IMR-90 (cell line): ENCODE data around the gene NSUN6. TPM values are rescaled to one million over a fixed set of nuclear protein-coding genes. Genes with fewer than 3 reads are reported as not detected.

Experiments used
- ATAC-seq: fragments of 200-7000 bp; cut with Tn5 transposase; 2 replicates; pipeline ENCODE4 v1.9.1; 2020; ENCODE audit warnings: low read depth, mild to moderate bottlenecking, moderate library complexity
- BruUV-seq: library from RNA; stranded (reverse); fragments of 400-500 nt; replicated peaks from 2 replicates; lab custom pipeline; 2021; lab: Mats Ljungman, UMichigan
- CTCF ChIA-PET: fragments of 300-600 bp; formaldehyde crosslinking; extraction: SDS; loops from one replicate; lab custom pipeline; 2021; ENCODE audit warnings: antibody characterized with exemption; lab: Yijun Ruan, JAX
- POLR2A ChIA-PET: fragments of 300-600 bp; sonication (Branson Sonifier 250); formaldehyde crosslinking; loops from one replicate; lab custom pipeline; 2022; ENCODE audit warnings: antibody characterized with exemption; ENCODE audit not compliant: unreplicated experiment; lab: Charles Lee
- DNase-seq: peaks from one replicate; pipeline ENCODE4 v3.0.0; 2013
- H2AFZ ChIP-seq: replicated peaks from 2 replicates; pipeline ENCODE3; 2013; ENCODE audit warnings: low read length, mild to moderate bottlenecking; ENCODE audit not compliant: poor library complexity
- H2AK5ac ChIP-seq: 2 replicates; pipeline ENCODE4 v1.6.1; 2013; ENCODE audit warnings: low read depth, low read length, inconsistent platforms
- H2AK9ac ChIP-seq: replicated peaks from 2 replicates; pipeline ENCODE3; 2013; ENCODE audit warnings: mild to moderate bottlenecking, low read depth, low read length, moderate library complexity; ENCODE audit not compliant: poor library complexity
- H2BK120ac ChIP-seq: 2 replicates; pipeline ENCODE4 v1.6.1; 2013; ENCODE audit warnings: low read depth, low read length, inconsistent platforms
- H2BK15ac ChIP-seq: 3 replicates; pipeline ENCODE4 v1.6.1; 2013; ENCODE audit warnings: low read depth, low read length, inconsistent platforms
- H2BK20ac ChIP-seq: 2 replicates; pipeline ENCODE4 v1.6.1; 2013; ENCODE audit warnings: low read depth, mild to moderate bottlenecking, inconsistent platforms, low read length, moderate library complexity
- H2BK5ac ChIP-seq: 2 replicates; pipeline ENCODE4 v1.6.1; 2013; ENCODE audit warnings: mild to moderate bottlenecking, low read depth, low read length, inconsistent platforms; ENCODE audit not compliant: poor library complexity, severe bottlenecking
- H3K14ac ChIP-seq: replicated peaks from 2 replicates; pipeline ENCODE4 v1.6.1; 2013; ENCODE audit warnings: low read depth, low read length, inconsistent platforms
- H3K18ac ChIP-seq: 2 replicates; pipeline ENCODE4 v1.6.1; 2013; ENCODE audit warnings: low read depth, low read length, control low read depth
- H3K23ac ChIP-seq: 2 replicates; pipeline ENCODE4 v1.6.1; 2013; ENCODE audit warnings: low read depth, low read length, inconsistent platforms
- H3K27ac ChIP-seq: 2 replicates; pipeline ENCODE4 v1.5.1; 2013; ENCODE audit warnings: mild to moderate bottlenecking, control low read depth, low read length; ENCODE audit not compliant: insufficient read depth
- H3K27me3 ChIP-seq: 2 replicates; pipeline ENCODE4 v1.6.1; 2013; ENCODE audit warnings: low read length; ENCODE audit not compliant: control insufficient read depth, insufficient read depth
- H3K36me3 ChIP-seq: 2 replicates; pipeline ENCODE4 v1.6.1; 2013; ENCODE audit warnings: low read length, mixed read lengths; ENCODE audit not compliant: control insufficient read depth, insufficient read depth
- H3K4ac ChIP-seq: 2 replicates; pipeline ENCODE4 v1.6.1; 2013; ENCODE audit warnings: low read depth, low read length, inconsistent platforms
- H3K4me1 ChIP-seq: 2 replicates; pipeline ENCODE4 v1.6.1; 2013; ENCODE audit warnings: low read length, mixed read lengths; ENCODE audit not compliant: control insufficient read depth, insufficient read depth
- H3K4me2 ChIP-seq: 2 replicates; pipeline ENCODE4 v1.6.1; 2013; ENCODE audit warnings: low read depth, mild to moderate bottlenecking, control low read depth, low read length, moderate library complexity
- H3K4me3 ChIP-seq: 2 replicates; pipeline ENCODE4 v1.5.1; 2013; ENCODE audit warnings: low read depth, mild to moderate bottlenecking, control low read depth, low read length, moderate library complexity; ENCODE audit not compliant: insufficient read depth
- H3K56ac ChIP-seq: 2 replicates; pipeline ENCODE4 v1.6.1; 2013; ENCODE audit warnings: low read length, inconsistent platforms; ENCODE audit not compliant: insufficient read depth; ENCODE audit errors: extremely low read depth
- H3K79me1 ChIP-seq, 2 experiments: 2 replicates each; pipeline ENCODE4 v1.6.1; 2013; ENCODE audit warnings: low read length in 2 of 2, inconsistent platforms in 1 of 2, low read depth in 1 of 2
- H3K9ac ChIP-seq: 2 replicates; pipeline ENCODE4 v1.6.1; 2013; ENCODE audit warnings: low read depth, low read length, control low read depth
- H3K9me1 ChIP-seq: 2 replicates; pipeline ENCODE4 v1.6.1; 2013; ENCODE audit warnings: low read length, inconsistent platforms; ENCODE audit not compliant: insufficient read depth
- H3K9me3 ChIP-seq: 2 replicates; pipeline ENCODE4 v1.6.1; 2013; ENCODE audit warnings: low read length; ENCODE audit not compliant: control insufficient read depth, insufficient read depth
- H4K20me1 ChIP-seq: 2 replicates; pipeline ENCODE4 v1.6.1; 2013; ENCODE audit warnings: low read length, inconsistent platforms; ENCODE audit not compliant: insufficient read depth
- H4K5ac ChIP-seq: 2 replicates; pipeline ENCODE4 v1.6.1; 2013; ENCODE audit warnings: mild to moderate bottlenecking, low read depth, low read length, control low read depth
- H4K8ac ChIP-seq, 2 experiments: 2 replicates each; pipeline ENCODE4 v1.6.1; 2013; ENCODE audit warnings: low read depth in 2 of 2, low read length in 2 of 2, control low read depth in 1 of 2, inconsistent platforms in 1 of 2
- H4K91ac ChIP-seq: 2 replicates; pipeline ENCODE4 v1.6.1; 2013; ENCODE audit warnings: low read depth, low read length, inconsistent platforms; ENCODE audit not compliant: insufficient read depth
- BHLHE40 ChIP-seq: fragments of 150-350 bp; IDR thresholded peaks from 2 replicates; pipeline ENCODE4 v1.6.1; 2016; ENCODE audit warnings: mild to moderate bottlenecking, low read depth, low read length
- CEBPB ChIP-seq: IDR thresholded peaks from 2 replicates; pipeline ENCODE4 v1.6.1; 2012; ENCODE audit warnings: low read depth, low read length, improper control_type of control experiment
- CHD1 ChIP-seq: IDR thresholded peaks from 2 replicates; pipeline ENCODE4 v1.6.1; 2012; ENCODE audit warnings: low read depth, low read length, improper control_type of control experiment
- CTCF ChIP-seq: conservative IDR thresholded peaks from 2 replicates; pipeline ENCODE4 v1.5.1; 2012; ENCODE audit warnings: mild to moderate bottlenecking, low read depth, low read length, improper control_type of control experiment
- ELK1 ChIP-seq: fragments of 150-350 bp; IDR thresholded peaks from 2 replicates; pipeline ENCODE4 v1.6.1; 2016; ENCODE audit warnings: low read depth, mild to moderate bottlenecking, low read length, moderate library complexity, borderline replicate concordance
- FOS ChIP-seq: fragments of 150-350 bp; IDR thresholded peaks from 2 replicates; pipeline ENCODE4 v1.6.1; 2016; ENCODE audit warnings: low read depth, low read length
- MAFK ChIP-seq: IDR thresholded peaks from 2 replicates; pipeline ENCODE4 v1.6.1; 2012; ENCODE audit warnings: low read depth, low read length, improper control_type of control experiment
- MAZ ChIP-seq: IDR thresholded peaks from 2 replicates; pipeline ENCODE4 v1.6.1; 2012; ENCODE audit warnings: low read depth, mild to moderate bottlenecking, low read length, improper control_type of control experiment, moderate library complexity, borderline replicate concordance
- MXI1 ChIP-seq: IDR thresholded peaks from 2 replicates; pipeline ENCODE4 v1.6.1; 2012; ENCODE audit warnings: low read depth, mild to moderate bottlenecking, low read length, moderate library complexity, borderline replicate concordance
- NFE2L2 ChIP-seq: fragments of 150-350 bp; IDR thresholded peaks from 2 replicates; pipeline ENCODE4 v1.6.1; 2016; ENCODE audit warnings: low read depth, mild to moderate bottlenecking, low read length
- POLR2A ChIP-seq: IDR thresholded peaks from 2 replicates; pipeline ENCODE4 v1.6.1; 2012; ENCODE audit warnings: mild to moderate bottlenecking, low read depth, low read length
- RAD21 ChIP-seq: IDR thresholded peaks from 2 replicates; pipeline ENCODE4 v1.6.1; 2012; ENCODE audit warnings: low read length, improper control_type of control experiment
- RCOR1 ChIP-seq: IDR thresholded peaks from 2 replicates; pipeline ENCODE4 v1.6.1; 2012; ENCODE audit warnings: mild to moderate bottlenecking, low read length, improper control_type of control experiment; ENCODE audit not compliant: insufficient replicate concordance
- RFX5 ChIP-seq: IDR thresholded peaks from 2 replicates; pipeline ENCODE4 v1.8.0; 2012; ENCODE audit warnings: low read depth, mild to moderate bottlenecking, low read length, moderate library complexity
- SMC3 ChIP-seq: fragments of 150-350 bp; IDR thresholded peaks from 2 replicates; pipeline ENCODE4 v1.6.1; 2016; ENCODE audit warnings: low read depth, mild to moderate bottlenecking, antibody characterized with exemption, low read length, moderate library complexity
- USF2 ChIP-seq: fragments of 150-350 bp; IDR thresholded peaks from 2 replicates; pipeline ENCODE4 v1.6.1; 2017; ENCODE audit warnings: mild to moderate bottlenecking, antibody characterized with exemption, low read length, low read depth
- WGBS, 2 experiments: methylation state at CpG; one replicate each; pipeline versions ENCODE4 v1.1.5 to v1.1.7; 2013; ENCODE audit warnings: missing lambda C conversion rate in 2 of 2; ENCODE audit not compliant: insufficient read length in 1 of 2; ENCODE audit errors: extremely low coverage in 2 of 2; 5-methylcytosine and 5-hydroxymethylcytosine counted together
- dilution Hi-C: fragments of 300-500 bp; cut with HindIII; formaldehyde crosslinking; loops from one replicate; pipeline ENCODE4 v1.14.3; 2018; ENCODE audit warnings: low sequenced_read_pairs; ENCODE audit not compliant: unreplicated experiment
- in situ Hi-C: fragments of 300-500 bp; cut with MboI; formaldehyde crosslinking; loops from 3 replicates; pipeline ENCODE4 v1.14.3; 2019; ENCODE audit warnings: low sequenced_read_pairs, inconsistent platforms, mixed read lengths
- intact Hi-C: fragments of 100-400 bp; cut with micrococcal nuclease; formaldehyde crosslinking; loops from 2 replicates; pipeline ENCODE4 v1.10.0; 2022
- polyA plus RNA-seq, 3 experiments: library from polyadenylated mRNA; depleted of rRNA; stranded (reverse); fragments of >200 nt; gene quantifications; 2 replicates each; pipeline ENCODE4 v1.2.3, GENCODE V29; 2012; ENCODE audit warnings: low replicate concordance in 1 of 3
- total RNA-seq: library from RNA; depleted of rRNA; stranded (reverse); fragments of >200 nt; gene quantifications from 2 replicates; pipeline ENCODE4 v1.2.3, GENCODE V29; 2012

The NSUN6 gene
- total and polyA plus RNA-seq, 2 of the 4 experiments (the other 2 are of a cell fraction): 4.6 to 11.5 TPM

- Histone ChIP-seq H3K9me1 (peaks cover 8% of the 10 kb centered on the region; the same call in 1 of the 2 replicates), H3K79me1 (0 out of 4 replicates have a peak, but pooled peaks cover 0 to 4% of the 10 kb centered on the region in 2 experiments), H3K9ac (no peak overlapping the region), H2BK20ac (peak overlapping the region; percentile 47), H3K4me3 (no peak overlapping the region), H2BK5ac (no peak overlapping the region), H4K91ac (peak overlapping the region; percentile 12; the same call in 1 of the 2 replicates), H2AK9ac (no peak overlapping the region), H3K27ac (no peak overlapping the region), H3K23ac (no peak overlapping the region; the same call in 1 of the 2 replicates), H3K36me3 (peaks cover 10% of the 10 kb centered on the region), H4K20me1 (no peaks in the 10 kb centered on the region), H3K9me3 (peaks cover 4% of the 10 kb centered on the region), H2BK15ac (0 out of 3 replicates have a peak overlapping the region, but pooled peaks have one; percentile 8), H2AFZ (no peak overlapping the region), H4K8ac (peak overlapping the region in 1 of 2 experiments; percentile 57; a peak in 2 of 4 replicates), H4K5ac (no peak overlapping the region), H2BK120ac (peak overlapping the region; percentile 6; the same call in 1 of the 2 replicates), H3K27me3 (no peaks in the 10 kb centered on the region), H2AK5ac (no peak overlapping the region), H3K4me1 (peaks cover 2% of the 10 kb centered on the region; the same call in 1 of the 2 replicates), H3K4ac (0 out of 2 replicates have a peak overlapping the region, but pooled peaks have one; percentile 39), H3K14ac (peak overlapping the region; percentile 65), H3K4me2 (no peak overlapping the region), H3K18ac (no peak overlapping the region), H3K56ac (no peak overlapping the region)
- POLR2A ChIA-PET: no interaction called here
- TF ChIP-seq MXI1 (no peak), MAFK (no peak), BHLHE40 (no peak), RCOR1 (no peak), ELK1 (no peak), CTCF (no peak), RFX5 (no peak), CHD1 (no peak), POLR2A (no peak), NFE2L2 (no peak), USF2 (no peak), SMC3 (no peak), RAD21 (no peak), MAZ (no peak), FOS (no peak), CEBPB (no peak)
- BruUV-seq: no TSS peak
- DNase-seq (peak; percentile 11), ATAC-seq (no peak; the same call in 1 of the 2 replicates)
- WGBS, 2 experiments: no CpG with 5 or more reads among the region's 3 CpGs
- dilution Hi-C loops: no loop called here
- in situ Hi-C loops: loop anchor here (5.0 kb wide), 1 partner anchor 46 kb away; no protein-coding TSS in a partner anchor
- CTCF ChIA-PET: interaction anchor here (0.6 kb wide), 1 partner anchor 309 kb away, joined by 3 read pairs; no protein-coding TSS in a partner anchor
- intact Hi-C loops: no loop called here
Measured at GRCh38 chr10:18582803-18583202, 68.6 kb downstream of the NSUN6 start.
